ENCODE results near the gene TNFAIP3. TPM values are rescaled to one million over a fixed set of nuclear protein-coding genes. Genes with fewer than 3 reads are reported as not detected.

TNFAIP3 gene
- total and polyA plus RNA-seq, 2 donors (not counting 3 experiments of a cell fraction or from before 2014, with no cell fraction given), result 4.0 to 8.6 TPM

DNA sequence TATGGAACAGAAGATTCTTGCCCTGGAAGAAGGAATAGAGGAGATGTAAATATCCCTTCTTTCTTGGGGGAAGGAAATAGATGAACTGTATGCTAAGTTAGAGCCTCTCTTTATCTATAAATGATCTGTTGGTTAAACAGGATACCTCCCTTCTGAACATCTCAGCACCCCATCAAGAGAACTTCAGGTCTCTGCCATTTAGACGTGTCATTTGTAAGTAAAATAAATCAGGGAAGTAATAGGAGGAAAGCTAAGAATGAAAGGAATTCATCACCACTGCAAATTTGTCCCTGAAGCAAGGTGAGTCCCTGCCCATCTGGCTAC, 42.5 kb upstream of the TNFAIP3 start:
- Histone ChIP-seq H3K27me3 (ENCODE audit: control insufficient read depth in 2 of 2, insufficient read depth in 2 of 2, low read length in 2 of 2) (no peaks in the 10 kb centered on the region), H3K9ac (replicated peaks; ENCODE audit: extremely low read depth, insufficient read depth, low read length) (no peak overlapping the region), H3K27ac (ENCODE audit: insufficient read depth, low read depth, low read length) (no peak overlapping the region), H3K79me2 (ENCODE audit: control insufficient read depth, insufficient read depth, low read length) (no peaks in the 10 kb centered on the region), H4K20me1 (replicated peaks; ENCODE audit: control insufficient read depth, extremely low read depth, insufficient read depth, low read length) (peaks cover 2% of the 10 kb centered on the region), H3K4me3 (replicated peaks in 1 of 3; ENCODE audit: insufficient read depth in 1 of 3, low read depth in 1 of 3, low read length in 3 of 3) (no peak overlapping the region), H2AFZ (ENCODE audit: low read depth, low read length) (no peak overlapping the region), H3K4me1 (ENCODE audit: control insufficient read depth, extremely low read depth, insufficient read depth, low read length) (no peaks in the 10 kb centered on the region), H3K4me2 (ENCODE audit: insufficient read depth, low read length) (no peak overlapping the region), H3K9me3 (replicated peaks; ENCODE audit: control insufficient read depth, insufficient read depth, low read length) (no peaks in the 10 kb centered on the region), H3K36me3 (ENCODE audit: control insufficient read depth in 2 of 2, extremely low read depth in 1 of 2, insufficient read depth in 2 of 2, low read length in 2 of 2) (no peaks in the 10 kb centered on the region), H3K9me1 (replicated peaks; ENCODE audit: control insufficient read depth, extremely low read depth, insufficient read depth, low read length) (no peaks in the 10 kb centered on the region)
- BruUV-seq (replicated peaks), result no TSS peak
- intact Hi-C loops (cut with micrococcal nuclease), result no loop called here
- no peak for FAIRE-seq
- POLR2A ChIA-PET, result interaction anchor here (0.7 kb wide), 1 partner anchor 13 kb away, joined by 3 read pairs; no protein-coding TSS in a partner anchor
- dilution Hi-C loops (cut with MboI; ENCODE audit: extremely low pct_ligation_motif_present, low sequenced_read_pairs), result no loop called here
- DNase-seq (ENCODE audit: low read depth, low spot score), result no peak
- TF ChIP-seq POLR2A (IDR thresholded peaks at IDR 0.05; ENCODE audit: low read depth, low read length) (no peak), FOS (IDR thresholded peaks at IDR 0.05; ENCODE audit: borderline replicate concordance, insufficient read depth, low read length) (no peak), MAX (IDR thresholded peaks at IDR 0.05; ENCODE audit: insufficient read depth, insufficient read length) (no peak), EZH2 (IDR thresholded peaks at IDR 0.05; ENCODE audit: borderline replicate concordance, low read depth, low read length, severe bottlenecking) (no peak), JUN (IDR thresholded peaks at IDR 0.05; ENCODE audit: borderline replicate concordance, insufficient read depth, insufficient read length, low read depth) (no peak), GATA2 (IDR thresholded peaks at IDR 0.05; ENCODE audit: insufficient read depth, insufficient read length, low read depth, low read length) (no peak), MYC (IDR thresholded peaks at IDR 0.05; ENCODE audit: low read depth, low read length) (no peak), POLR2AphosphoS5 (IDR thresholded peaks at IDR 0.05; ENCODE audit: insufficient read depth, low read depth, low read length) (no peak)
- TF ChIP-seq, protein P1, sequence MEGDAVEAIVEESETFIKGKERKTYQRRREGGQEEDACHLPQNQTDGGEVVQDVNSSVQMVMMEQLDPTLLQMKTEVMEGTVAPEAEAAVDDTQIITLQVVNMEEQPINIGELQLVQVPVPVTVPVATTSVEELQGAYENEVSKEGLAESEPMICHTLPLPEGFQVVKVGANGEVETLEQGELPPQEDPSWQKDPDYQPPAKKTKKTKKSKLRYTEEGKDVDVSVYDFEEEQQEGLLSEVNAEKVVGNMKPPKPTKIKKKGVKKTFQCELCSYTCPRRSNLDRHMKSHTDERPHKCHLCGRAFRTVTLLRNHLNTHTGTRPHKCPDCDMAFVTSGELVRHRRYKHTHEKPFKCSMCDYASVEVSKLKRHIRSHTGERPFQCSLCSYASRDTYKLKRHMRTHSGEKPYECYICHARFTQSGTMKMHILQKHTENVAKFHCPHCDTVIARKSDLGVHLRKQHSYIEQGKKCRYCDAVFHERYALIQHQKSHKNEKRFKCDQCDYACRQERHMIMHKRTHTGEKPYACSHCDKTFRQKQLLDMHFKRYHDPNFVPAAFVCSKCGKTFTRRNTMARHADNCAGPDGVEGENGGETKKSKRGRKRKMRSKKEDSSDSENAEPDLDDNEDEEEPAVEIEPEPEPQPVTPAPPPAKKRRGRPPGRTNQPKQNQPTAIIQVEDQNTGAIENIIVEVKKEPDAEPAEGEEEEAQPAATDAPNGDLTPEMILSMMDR (IDR thresholded peaks at IDR 0.05; ENCODE audit: extremely low read depth in 1 of 2, insufficient read depth in 1 of 2, low read depth in 1 of 2, low read length in 2 of 2), result no peak
- CTCF ChIA-PET, result interaction anchor here (1.1 to 1.9 kb wide), 3 partner anchors 25 to 182 kb away, joined by 4 to 7 read pairs (median 5); no protein-coding TSS in a partner anchor
